OCI-M2 (cell line): ENCODE results near the gene IFNL3.
A peak's percentile ranks its signal among the peaks of the same experiment; 100 is the strongest.
"Not testable (repeated sequence)": the region's sequence is repeated elsewhere in the genome, so short reads cannot be mapped to it uniquely, and the experiment has no call there.

Experiments used
- DNase-seq: peaks from one replicate; lab custom pipeline; 2025; ENCODE audit not compliant: unreplicated experiment; lab: John Stamatoyannopoulos, UW

IFNL3 gene

DNA sequence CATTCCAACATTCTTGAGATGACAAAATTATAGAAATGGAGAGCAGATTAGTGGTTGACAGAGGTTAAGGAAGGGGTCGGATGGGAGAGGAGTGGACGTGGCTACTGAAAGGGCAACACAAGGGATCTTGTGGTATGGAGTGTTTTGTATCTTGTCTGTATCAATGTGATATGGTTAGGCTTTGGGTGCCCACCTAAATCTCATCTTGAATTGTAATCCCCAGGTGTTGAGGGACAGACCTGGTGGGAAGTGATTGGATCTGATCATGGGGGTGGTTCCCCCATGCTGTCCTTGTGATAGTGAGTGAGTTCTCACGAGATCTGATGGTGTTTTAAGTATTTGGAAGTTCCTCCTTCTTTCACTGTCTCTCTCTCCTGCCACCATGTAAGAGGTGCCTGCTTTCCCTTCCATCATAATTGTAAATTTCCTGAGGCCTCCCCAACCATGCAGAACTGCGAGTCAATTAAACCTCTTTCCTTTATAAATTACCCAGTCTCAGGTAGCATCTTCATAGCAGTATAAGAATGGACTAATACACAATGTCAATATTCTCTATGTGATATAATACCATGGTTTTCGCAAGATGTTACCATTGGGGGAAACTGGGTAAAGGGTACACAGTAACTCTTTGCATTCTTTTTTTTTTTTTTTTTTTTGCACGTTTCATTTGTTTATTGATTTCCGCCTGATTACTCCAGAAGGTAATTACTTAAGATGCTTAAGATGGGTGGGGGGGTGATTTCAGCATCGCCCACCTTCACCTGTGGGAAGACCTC is 8.8 kb upstream of the IFNL3 start:
- no peak for DNase-seq

DNA sequence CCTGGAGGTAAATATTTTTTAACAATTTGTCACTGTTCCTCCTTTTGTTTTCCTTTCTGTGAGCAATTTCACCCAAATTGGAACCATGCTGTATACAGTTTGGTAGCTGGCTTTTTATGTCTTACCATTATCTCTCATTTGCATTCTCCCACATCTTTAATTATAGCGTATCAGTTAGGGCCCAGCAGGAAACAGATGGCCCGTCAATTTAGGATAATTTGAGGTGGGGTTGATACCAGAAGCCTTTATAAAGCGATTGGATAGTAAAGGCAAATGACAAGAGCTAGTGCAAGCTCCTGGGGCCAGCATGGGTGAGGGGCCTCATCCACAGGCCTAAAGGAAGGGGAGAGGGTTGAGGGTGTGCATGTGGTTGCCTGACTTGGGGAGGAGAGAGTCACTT is 7.7 kb upstream of the IFNL3 start:
- peak; percentile 32 for DNase-seq

DNA sequence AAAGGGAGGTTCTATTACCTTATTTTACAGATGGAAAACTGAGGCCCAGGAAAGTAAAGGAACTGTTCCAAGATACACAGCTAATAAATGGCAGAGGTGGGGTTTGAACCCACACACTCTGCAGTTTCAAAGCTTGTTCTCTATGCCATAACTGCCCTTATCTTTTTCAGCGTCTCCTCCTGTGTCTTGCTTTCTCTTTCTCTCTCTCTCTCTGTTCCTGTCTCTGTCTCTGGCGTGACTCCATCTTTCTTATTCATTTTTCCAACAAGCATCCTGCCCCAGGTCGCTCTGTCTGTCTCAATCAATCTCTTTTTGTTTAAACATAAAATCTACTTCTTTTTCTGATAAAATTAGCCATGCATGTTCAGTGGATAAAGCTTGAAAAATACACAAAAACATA is 7.0 kb upstream of the IFNL3 start:
- DNase-seq, result no peak

DNA sequence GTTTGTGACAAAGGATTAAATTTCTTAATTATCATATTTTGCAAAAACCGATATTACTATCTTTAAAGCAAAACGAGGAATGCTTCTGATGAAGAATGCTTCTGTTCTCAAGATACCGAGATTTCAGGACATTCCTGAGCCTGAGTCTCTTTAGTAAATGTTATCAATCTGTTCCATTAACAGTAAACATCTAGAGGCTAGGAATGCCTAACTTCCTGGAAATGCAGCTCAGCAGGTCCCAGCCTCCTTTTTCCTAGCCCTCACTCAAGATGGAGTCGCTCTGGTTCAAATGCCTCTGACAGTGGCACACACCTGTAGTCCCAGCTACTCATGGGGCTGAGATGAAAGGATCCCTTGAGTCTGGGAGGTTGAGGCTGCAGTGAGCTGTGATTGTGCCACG is 6.3 kb upstream of the IFNL3 start:
- no peak for DNase-seq

DNA sequence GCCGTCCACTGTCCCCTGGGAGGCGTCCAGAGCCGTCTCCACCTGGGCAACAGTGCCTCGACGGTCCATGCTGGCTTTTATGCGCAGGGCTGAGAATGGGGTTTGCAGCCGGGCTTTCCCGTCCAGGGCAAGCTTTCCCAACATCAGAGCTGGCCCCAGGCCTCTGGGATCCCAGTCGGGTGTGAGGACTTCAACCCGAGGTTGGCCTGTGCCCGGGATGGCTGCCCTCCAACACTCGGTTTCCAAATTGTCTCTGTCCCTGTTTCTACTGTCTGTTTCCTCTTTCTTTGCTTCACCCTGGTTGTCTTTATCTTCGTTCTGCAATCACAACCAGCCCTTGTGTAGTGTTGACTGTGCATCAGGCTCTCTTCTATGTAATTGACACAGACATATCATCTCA is 4.0 kb upstream of the IFNL3 start, which contains the start of gene IFNL4:
Gene IFNL4 (minus strand): TSS at position 51 of the 400 bp plus-strand sequence.
- DNase-seq, result no peak

DNA sequence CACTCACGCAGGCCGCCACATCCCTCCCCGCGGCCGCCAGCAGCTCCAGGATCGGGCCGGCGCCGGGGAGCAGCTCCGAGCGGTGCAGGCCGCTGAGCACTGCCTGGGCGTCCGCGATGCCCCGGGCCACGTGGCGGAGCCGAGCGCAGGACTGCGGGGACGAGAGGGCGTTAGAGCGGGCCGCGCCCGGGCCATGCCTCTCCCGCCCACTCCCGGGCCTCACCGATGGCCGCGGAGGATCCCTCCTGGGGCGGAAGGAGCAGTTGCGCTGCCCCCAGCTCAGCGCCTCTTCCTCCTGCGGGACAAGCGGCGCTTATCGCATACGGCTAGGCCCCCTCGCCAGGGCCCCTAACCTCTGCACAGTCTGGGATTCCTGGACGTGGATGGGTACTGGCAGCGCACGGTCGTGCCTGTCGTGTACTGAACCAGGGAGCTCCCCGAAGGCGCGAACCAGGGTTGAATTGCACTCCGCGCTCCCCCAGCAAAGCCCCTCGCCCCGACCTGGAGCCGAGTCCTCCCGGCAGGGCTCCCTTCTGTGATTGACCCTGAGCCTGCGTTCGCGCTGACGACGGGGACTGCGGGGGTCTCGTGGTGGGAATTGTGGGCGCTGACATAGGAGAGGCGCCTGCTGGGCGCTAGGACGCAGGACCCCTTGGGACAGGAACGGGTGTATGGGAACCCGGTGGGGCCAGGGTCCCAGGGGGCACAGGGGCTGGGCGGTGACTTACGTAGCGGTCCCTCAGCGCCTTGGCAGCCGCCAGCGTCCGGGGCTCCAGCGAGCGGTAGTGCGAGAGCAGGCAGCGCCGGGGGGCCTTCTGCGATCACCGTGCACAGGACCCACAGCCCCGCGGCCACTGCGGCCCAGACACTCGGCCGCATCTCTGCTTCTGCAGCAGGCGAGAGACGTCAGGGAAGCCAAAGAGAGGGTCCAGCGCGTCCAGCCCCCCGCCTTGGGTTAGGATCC is 3.2 kb upstream of the IFNL3 start:
- no peak for DNase-seq

DNA sequence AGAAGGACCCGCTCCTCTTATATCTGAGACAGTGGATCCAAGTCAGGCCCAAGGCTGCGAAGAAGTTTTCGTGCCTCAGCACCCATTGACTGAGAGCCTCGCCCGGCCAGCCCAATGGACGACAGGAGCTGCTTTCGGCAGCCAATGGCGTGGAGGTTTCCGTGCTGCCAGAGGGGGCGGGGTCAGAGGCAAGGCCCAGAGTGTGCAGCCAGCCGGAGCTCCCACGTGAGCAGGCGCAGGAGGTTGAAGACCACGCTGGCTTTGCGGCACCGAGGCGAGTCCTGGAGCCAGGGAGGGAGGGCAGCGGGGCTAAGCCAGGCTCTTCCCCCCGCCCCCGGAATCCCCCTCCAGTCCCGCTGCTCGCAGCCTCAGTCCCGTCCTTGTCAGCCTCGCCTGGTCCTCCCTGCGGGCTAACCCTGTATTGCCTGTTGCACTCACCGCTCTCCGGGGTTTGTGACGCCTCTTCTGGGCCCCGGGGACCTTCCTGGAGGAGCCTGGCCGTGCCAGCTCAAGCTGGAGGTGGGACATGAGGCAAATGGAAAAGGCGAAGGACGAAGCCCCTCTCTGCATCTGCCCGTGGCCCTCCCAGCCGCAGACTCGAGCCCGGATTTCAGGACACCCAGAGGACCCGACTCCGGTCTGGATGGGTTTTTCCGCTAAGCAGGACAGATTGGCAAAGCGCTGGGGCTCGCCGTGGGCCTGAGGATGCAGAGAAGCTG is 2.3 kb upstream of the IFNL3 start:
- DNase-seq, result no peak

DNA sequence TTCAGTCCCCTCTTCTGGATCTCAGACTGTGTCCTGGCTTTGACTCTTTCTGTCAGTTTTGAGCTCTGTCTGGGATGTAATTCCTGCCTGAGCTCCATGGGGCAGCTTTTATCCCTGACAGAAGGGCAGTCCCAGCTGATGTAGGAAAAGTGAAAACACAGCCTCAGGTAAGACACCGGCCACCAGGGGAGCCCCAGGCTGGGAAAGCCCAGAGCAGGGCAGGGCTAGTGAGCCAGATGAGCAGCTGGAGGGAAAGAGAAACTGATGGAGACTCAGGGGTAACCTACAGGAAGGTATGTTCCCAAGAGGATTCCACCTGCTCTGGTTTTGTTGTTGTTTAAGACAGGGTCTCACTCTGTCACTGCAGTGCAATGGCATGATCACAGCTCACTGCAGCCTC is 360 bp upstream of the IFNL3 start:
- DNase-seq, result not testable (repeated sequence)

DNA sequence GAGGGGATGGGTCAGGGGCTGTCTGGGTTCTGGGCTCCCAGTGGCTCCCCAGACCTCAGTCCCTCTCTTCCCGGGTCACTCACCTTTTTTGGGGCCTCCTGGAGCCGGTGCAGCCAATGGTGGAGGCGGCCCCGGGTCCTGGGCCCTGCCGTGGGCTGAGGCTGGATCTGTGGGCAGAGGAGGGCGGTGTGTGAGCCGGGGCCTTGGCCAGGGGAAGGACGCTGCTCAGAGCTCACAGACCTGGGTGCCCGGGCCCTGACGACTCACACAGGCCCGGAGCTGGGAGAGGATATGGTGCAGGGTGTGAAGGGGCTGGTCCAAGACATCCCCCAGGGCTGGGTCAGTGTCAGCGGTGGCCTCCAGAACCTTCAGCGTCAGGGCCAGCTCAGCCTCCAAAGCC is 1.1 kb downstream of the IFNL3 start:
- not testable (repeated sequence) for DNase-seq

DNA sequence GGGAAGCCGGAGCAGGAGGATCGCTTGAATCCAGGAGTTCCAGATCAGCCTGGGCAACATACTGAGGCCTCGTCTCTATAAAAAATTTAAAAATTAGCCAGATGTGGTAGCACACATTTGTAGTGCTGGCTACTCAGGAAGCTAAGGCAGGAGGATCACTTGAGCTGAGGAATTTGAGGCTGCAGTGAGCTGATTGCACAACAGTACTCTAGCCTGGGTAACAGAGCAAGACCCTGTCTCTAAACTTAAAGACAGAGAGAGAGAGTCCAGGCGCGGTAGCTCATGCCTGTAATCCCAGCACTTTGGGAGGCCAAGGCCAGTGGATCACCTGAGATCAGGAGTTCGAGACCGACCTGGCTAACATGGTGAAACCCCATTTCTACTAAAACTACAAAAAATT is 4.4 kb downstream of the IFNL3 start:
- DNase-seq, result no peak

DNA sequence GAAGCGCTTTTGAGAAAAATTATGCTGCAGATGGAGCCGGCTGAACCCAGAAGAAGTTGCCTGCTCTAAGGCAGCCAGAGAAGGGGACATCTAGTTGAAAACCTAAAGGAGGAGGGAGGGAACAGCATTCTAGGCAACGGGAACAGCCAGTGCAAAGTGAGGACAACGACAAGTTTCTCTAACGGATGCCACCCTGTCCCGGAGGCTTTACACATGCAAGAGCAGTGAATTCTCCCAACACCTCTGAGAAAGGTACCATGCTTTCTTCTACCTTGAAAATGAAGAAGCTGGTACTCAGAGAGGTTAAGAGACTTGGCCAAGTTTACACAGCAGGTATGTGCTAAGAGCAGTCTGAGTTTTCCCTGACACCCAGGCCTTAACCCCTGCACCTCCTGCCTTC is 5.9 kb downstream of the IFNL3 start:
- DNase-seq, result no peak

DNA sequence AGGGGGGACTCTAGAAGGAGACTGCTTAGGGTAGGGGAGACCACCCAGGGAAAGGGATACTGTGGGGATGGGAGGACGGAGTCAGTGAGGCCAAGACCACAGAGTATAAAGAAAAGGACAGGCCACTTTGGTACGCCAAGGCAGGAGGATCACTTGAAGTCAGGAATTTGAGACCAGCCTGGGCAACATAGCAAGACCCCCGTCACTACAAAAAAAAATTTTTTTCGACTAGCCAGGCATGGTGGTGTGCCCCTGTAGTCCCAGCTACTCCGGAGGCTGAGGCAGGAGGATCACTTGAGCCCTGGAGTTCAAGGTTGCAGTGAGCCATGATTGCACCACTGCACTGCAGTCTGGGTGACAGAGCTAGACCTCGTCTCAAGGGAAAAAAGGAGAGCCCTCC is 6.6 kb downstream of the IFNL3 start:
- DNase-seq, result no peak

DNA sequence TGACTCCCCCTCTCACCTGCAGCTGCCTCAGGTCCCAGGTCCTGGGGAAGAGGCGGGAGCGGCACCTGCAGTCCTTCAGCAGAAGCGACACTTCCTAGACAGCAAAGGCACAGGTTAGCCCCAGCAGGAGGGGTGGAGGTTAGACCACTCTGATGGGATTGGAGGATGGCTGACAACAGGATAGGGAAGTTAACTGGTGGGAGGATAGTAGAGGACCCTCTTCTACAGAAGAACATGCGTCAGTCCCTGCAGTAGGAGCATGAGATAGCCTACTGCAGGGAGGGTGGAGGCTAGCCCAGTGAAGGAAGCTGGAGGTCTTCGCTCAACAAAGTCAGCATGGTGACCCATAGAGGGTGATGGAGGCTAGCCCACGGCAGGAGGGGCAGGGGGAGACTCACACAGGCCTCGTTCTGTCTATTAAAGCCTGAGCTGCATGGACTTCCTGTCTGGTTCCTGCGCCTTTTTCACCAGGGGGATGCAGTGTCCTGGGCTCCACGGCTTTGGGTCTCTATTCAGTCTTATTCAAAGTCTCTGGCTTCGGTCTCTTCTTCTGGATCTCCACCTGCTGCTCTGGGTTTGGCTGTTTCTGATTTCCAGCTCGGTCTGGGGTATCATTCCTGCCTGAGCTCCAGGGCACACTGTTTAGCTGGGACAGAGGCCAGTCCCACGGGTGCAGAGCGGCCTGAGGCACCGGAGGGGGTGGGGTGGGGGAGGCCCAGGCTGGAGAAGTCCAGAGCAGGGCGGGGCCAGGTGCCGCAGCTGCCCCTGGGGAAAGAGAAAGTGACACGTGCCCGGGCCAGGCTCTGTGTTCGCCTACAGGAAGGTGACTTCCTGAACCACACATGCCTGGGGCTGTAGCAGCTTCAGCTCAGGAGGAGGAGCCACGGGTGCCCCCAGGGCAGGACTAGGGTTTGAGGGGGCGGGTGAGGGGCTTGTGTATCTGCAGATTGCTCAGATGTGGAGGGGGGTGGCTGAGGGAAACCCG is 7.3 kb downstream of the IFNL3 start:
- DNase-seq, result no peak

DNA sequence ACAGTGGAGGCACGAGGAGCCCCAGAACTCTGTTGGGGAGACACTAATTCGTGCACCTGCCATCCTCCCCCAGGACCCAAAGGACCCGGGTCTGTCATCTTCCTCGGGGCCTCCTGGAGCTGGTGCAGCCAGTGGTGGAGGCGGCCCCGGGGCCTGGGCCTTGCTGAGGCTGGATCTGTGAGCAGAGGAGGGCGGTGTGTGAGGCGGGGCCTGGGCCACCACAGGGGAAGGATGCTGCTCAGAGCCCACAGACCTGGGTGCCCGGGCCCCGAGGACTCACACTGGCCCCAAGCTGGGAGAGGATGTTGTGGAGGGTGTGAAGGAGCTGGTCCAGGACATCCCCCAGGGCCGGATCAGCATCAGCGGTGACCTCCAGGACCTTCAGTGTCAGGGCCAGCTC is 8.3 kb downstream of the IFNL3 start:
- DNase-seq, result no peak

DNA sequence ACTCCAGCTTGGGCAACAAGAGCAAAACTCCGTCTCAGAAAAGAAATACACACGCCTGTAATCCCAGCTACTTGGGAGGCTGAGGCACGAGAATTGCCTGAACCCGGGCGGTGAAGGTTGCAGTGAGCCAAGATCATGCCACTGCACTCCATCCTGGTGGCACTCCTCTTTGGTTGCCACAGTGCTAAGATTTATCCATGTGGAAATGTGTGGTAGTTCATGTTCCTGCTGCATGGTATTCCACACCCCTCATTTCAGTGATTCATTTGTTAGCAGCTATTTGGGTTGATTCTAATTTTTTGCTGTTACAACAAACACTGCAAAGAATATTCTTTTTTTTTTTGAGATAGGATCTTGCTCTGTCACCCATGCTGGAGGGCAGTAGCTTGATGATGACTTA is 12.1 kb downstream of the IFNL3 start:
- no peak for DNase-seq

DNA sequence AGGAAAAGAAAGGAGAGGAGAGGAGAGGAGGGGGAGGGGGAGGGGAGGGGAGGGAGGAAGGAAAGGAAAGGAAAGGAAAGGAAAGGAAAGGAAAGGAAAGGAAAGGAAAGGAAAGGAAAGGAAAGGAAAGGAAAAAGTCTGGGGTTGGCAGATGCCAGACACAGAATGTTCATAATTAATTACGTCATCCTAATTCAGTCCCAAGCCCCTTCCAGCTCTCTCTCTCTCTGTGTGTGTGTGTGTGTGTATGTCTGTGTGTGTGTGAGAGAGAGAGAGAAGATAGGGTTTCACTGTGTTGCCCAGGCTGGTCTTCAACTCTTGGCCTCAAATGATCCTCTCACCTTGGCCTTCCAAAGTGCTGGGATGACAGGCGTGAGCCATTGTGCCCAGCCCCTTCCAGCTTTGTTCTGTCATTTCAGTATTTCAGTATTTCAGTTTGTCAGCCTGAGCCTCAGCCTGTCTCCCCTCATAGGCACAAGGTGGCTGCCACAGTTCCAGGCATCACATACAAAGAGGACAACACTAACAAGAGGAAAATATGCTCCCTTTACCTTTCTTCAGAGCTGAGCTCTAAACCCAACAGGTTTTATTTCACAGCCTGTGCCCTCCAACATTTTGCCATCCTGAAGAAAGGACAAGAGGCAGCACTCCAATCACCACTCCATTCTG is 14.6 kb downstream of the IFNL3 start:
- DNase-seq, result no peak

DNA sequence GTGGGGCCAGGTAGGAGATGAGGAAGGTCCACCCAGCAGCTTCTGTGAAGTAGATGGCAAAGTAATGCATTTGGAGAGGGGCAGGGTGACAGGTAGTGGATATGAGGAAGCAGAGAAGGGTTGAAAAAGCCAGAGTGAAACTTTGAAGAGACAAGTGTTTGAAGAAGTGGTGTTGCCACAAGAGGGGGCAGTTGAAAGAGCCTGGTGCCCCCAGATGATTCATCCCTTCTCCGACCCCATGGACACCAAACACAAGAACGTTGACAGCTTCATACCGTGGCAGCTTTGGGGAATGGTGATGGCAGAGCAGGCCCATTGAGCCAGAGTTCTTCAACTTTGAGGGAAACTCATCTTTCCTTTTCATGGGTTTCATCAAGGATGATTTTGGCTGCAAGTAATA is 19.9 kb downstream of the IFNL3 start:
- DNase-seq, result no peak

DNA sequence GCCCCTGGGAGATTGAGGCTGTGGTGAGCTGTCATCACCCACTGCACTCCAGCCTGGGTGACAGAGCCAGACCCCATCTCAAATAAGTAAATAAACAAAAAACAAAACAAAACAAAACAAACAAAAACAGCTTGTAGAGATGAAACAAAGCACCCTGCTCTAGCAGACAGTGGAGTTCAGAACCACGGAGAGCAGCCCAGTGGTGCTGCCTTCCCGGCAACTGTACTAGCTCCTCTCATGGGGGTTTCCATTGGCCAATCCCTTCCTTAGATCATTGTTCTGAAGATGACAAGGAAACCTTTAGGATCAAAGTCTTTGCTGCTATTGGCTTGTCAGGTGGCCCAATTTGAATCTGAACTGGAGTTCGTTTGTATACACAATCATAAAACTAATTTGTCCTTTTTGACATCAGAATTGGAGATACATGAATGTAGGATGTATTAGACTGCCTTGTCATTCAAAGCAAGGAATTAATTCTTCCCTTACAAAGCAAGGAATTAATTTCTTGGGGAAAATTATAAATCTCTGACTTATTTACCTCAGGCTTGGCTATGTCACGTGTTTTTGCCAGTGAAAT is 21.0 kb downstream of the IFNL3 start:
- DNase-seq, result peak; percentile 44

DNA sequence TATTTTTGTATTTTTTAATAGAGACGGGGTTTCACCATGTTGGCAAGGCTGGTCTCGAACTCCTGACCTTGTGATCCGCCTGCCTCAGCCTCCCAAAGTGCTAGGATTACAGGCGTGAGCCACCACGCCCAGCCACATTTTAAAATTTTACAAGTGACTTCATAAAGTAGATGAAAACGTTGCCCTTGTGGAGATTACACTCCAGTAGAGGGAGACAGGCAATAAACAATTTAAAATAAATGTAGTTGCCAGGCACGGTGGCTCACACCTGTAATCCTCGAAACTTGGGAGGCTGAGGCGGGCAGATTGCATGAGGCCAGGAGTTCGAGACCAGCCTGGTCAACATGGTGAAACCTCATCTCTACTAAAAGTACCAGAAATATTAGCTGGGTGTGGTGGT is 25.7 kb downstream of the IFNL3 start:
- DNase-seq, result not testable (repeated sequence)
